Right cardiac atrium (tissue), 5 donors: ENCODE measurements around the gene NR3C2. TPM values are rescaled to one million over a fixed set of nuclear protein-coding genes. Genes with fewer than 3 reads are reported as not detected.

ENCODE experiments used
- ATAC-seq, 2 donors: fragments of 200-7000 bp; cut with Tn5 transposase; one replicate each; pipeline versions ENCODE4 v1.8.0 to v1.9.1; 2020; ENCODE audit warnings: moderate library complexity in 2 of 2, mild to moderate bottlenecking in 1 of 2
- DNase-seq, 3 donors: peaks; one replicate each; pipeline ENCODE4 v3.0.0-alpha.2; 2020
- H3K27ac ChIP-seq: one replicate; pipeline ENCODE4 v1.5.1; 2013; ENCODE audit warnings: mild to moderate bottlenecking, low read length, control low read depth, moderate library complexity
- H3K27me3 ChIP-seq: one replicate; pipeline ENCODE4 v1.6.1; 2013; ENCODE audit not compliant: control insufficient read depth, insufficient read depth
- H3K4me1 ChIP-seq: one replicate; pipeline ENCODE4 v1.6.1; 2013; ENCODE audit warnings: low read length; ENCODE audit not compliant: control insufficient read depth, insufficient read depth
- H3K4me3 ChIP-seq: one replicate; pipeline ENCODE4 v1.5.1; 2013; ENCODE audit warnings: low read length, control low read depth
- H3K9me3 ChIP-seq: one replicate; pipeline ENCODE4 v1.6.1; 2013; ENCODE audit warnings: low read length; ENCODE audit not compliant: control insufficient read depth
- WGBS: extraction: QIAGEN DNeasy Blood & Tissue Kit; methylation state at CpG from one replicate; pipeline ENCODE4 v1.1.7; 2013; 5-methylcytosine and 5-hydroxymethylcytosine counted together
- intact Hi-C, 4 donors: fragments of 100-400 bp; cut with DNase I; formaldehyde crosslinking; loops; one replicate each; pipeline versions ENCODE4 v1.11.0 to v1.14.0; 2022 to 2023
- polyA plus RNA-seq: library from polyadenylated mRNA; stranded (reverse); fragments of 200-250 nt; gene quantifications from one replicate; pipeline ENCODE4 v1.2.3, GENCODE V29; 2013
- total RNA-seq, 4 donors: library from RNA; stranded (reverse); fragmentation: NEBNext Ultra II Directional; extraction: Animal tissue kit (Norgen Biotek cat#: 25700); gene quantifications; one replicate each; pipeline ENCODE4 v1.2.1, GENCODE V29; 2021
- donor health status: healthy with polysubstance abuse.
- donor health status: DM: no; HTN: yes; CAD: no.
- donor health status: DM: no; HTN: no; CAD: no.
- donor health status: DM: no; HTN: yes; CAD: no; lungs with severe emphysema.
- donor health status: DM: yes; HTN: yes; CAD: no.

Gene NR3C2
- total and polyA plus RNA-seq, 5 donors = 5.9 to 27.9 (median 24.3) TPM

GRCh38 chr4:148222991-148223660, 219.1 kb downstream of the NR3C2 start:
- WGBS = 70% methylated on average over 8 of the region's 8 CpGs
- intact Hi-C loops = no loop called here

GRCh38 chr4:148216866-148217814, 225.1 kb downstream of the NR3C2 start:
- peak overlapping the region; percentile 51 for H3K4me3 ChIP-seq
- no peak for DNase-seq
- H3K9me3 ChIP-seq = no peaks in the 10 kb centered on the region
- H3K27ac ChIP-seq = peak overlapping the region; percentile 80
- 56% methylated on average over 5 of the region's 5 CpGs for WGBS
- peak; percentile 23 to 44 for ATAC-seq
- H3K4me1 ChIP-seq = peaks cover 5% of the 10 kb centered on the region
- no peaks in the 10 kb centered on the region for H3K27me3 ChIP-seq
- intact Hi-C loops = no loop called here

More at GRCh38 chr4:148222991-148223660, 219.1 kb downstream of the NR3C2 start:
- Histone ChIP-seq H3K27ac (no peak overlapping the region), H3K4me3 (no peak overlapping the region), H3K4me1 (peaks cover 2% of the 10 kb centered on the region), H3K9me3 (no peaks in the 10 kb centered on the region), H3K27me3 (no peaks in the 10 kb centered on the region)
- DNase-seq (no peak), ATAC-seq (no peak)

GRCh38 chr4:148216321-148216720, 225.9 kb downstream of the NR3C2 start:
- H3K4me1 ChIP-seq = peaks cover 5% of the 10 kb centered on the region
- WGBS = 78% methylated on average over 3 of the region's 3 CpGs
- no peak overlapping the region for H3K27ac ChIP-seq
- no peak overlapping the region for H3K4me3 ChIP-seq
- H3K9me3 ChIP-seq = no peaks in the 10 kb centered on the region
- H3K27me3 ChIP-seq = no peaks in the 10 kb centered on the region
- DNase-seq (no peak), ATAC-seq (no peak)
- intact Hi-C loops = no loop called here

- Histone ChIP-seq H3K4me1 (peaks cover 5% of the 10 kb centered on the region), H3K4me3 (no peak overlapping the region), H3K27me3 (no peaks in the 10 kb centered on the region), H3K27ac (peak overlapping the region; percentile 80), H3K9me3 (no peaks in the 10 kb centered on the region)
- no peak for DNase-seq
- 45% methylated on average over 3 of the region's 3 CpGs for WGBS
- peak; percentile 51 to 52 for ATAC-seq
- intact Hi-C loops = no loop called here
These were observed 227.0 kb downstream of the NR3C2 start for GRCh38 chr4:148215202-148215601.

GRCh38 chr4:148214529-148215166, 227.6 kb downstream of the NR3C2 start:
- H3K27ac ChIP-seq = peak overlapping the region; percentile 80

GRCh38 chr4:148211533-148211932, 230.7 kb downstream of the NR3C2 start:
- Histone ChIP-seq H3K27ac (no peak overlapping the region), H3K9me3 (no peaks in the 10 kb centered on the region), H3K4me1 (peaks cover 2% of the 10 kb centered on the region), H3K27me3 (no peaks in the 10 kb centered on the region), H3K4me3 (no peak overlapping the region)
- ATAC-seq = no peak
- 50% methylated on average over 3 of the region's 3 CpGs for WGBS
- intact Hi-C loops = no loop called here
- DNase-seq = no peak

More at GRCh38 chr4:148214529-148215166, 227.6 kb downstream of the NR3C2 start:
- 41% methylated on average over 11 of the region's 11 CpGs for WGBS
- intact Hi-C loops = no loop called here
- no peaks in the 10 kb centered on the region for H3K9me3 ChIP-seq
- H3K27me3 ChIP-seq = no peaks in the 10 kb centered on the region
- no peak overlapping the region for H3K4me3 ChIP-seq
- H3K4me1 ChIP-seq = peaks cover 5% of the 10 kb centered on the region
- ATAC-seq = peak; percentile 86 to 90
- peak; percentile 52 to 80 (median 74) for DNase-seq

GRCh38 chr4:148210661-148211060, 231.6 kb downstream of the NR3C2 start:
- Histone ChIP-seq H3K27me3 (no peaks in the 10 kb centered on the region), H3K4me1 (peaks cover 2% of the 10 kb centered on the region), H3K9me3 (no peaks in the 10 kb centered on the region), H3K27ac (no peak overlapping the region), H3K4me3 (no peak overlapping the region)
- WGBS = 93% methylated on average over 1 of the region's 1 CpG
- DNase-seq = no peak
- intact Hi-C loops = no loop called here
- ATAC-seq = no peak

GRCh38 chr4:148207068-148207467, 235.1 kb downstream of the NR3C2 start:
- intact Hi-C loops = no loop called here
- no peaks in the 10 kb centered on the region for H3K9me3 ChIP-seq
- no peaks in the 10 kb centered on the region for H3K27me3 ChIP-seq
- H3K27ac ChIP-seq = no peak overlapping the region
- 97% methylated on average over 3 of the region's 3 CpGs for WGBS
- DNase-seq (no peak), ATAC-seq (no peak)
- H3K4me1 ChIP-seq = no peaks in the 10 kb centered on the region
- no peak overlapping the region for H3K4me3 ChIP-seq

GRCh38 chr4:148205476-148205875, 236.7 kb downstream of the NR3C2 start:
- Histone ChIP-seq H3K27me3 (no peaks in the 10 kb centered on the region), H3K4me1 (no peaks in the 10 kb centered on the region), H3K9me3 (no peaks in the 10 kb centered on the region), H3K4me3 (no peak overlapping the region), H3K27ac (no peak overlapping the region)
- intact Hi-C loops = no loop called here
- no peak for DNase-seq
- ATAC-seq = no peak
- WGBS = 85% methylated on average over 3 of the region's 3 CpGs

GRCh38 chr4:148204892-148205291, 237.3 kb downstream of the NR3C2 start:
- intact Hi-C loops = no loop called here
- ATAC-seq = peak in 1 of 2 donors; percentile 36
- H3K4me3 ChIP-seq = no peak overlapping the region
- H3K27ac ChIP-seq = no peak overlapping the region
- H3K9me3 ChIP-seq = no peaks in the 10 kb centered on the region
- DNase-seq = no peak
- 90% methylated on average over 1 of the region's 1 CpG for WGBS
- H3K27me3 ChIP-seq = no peaks in the 10 kb centered on the region
- no peaks in the 10 kb centered on the region for H3K4me1 ChIP-seq

GRCh38 chr4:148204171-148204570, 238.0 kb downstream of the NR3C2 start:
- Histone ChIP-seq H3K4me3 (no peak overlapping the region), H3K4me1 (no peaks in the 10 kb centered on the region), H3K27ac (no peak overlapping the region), H3K9me3 (no peaks in the 10 kb centered on the region), H3K27me3 (no peaks in the 10 kb centered on the region)
- 65% methylated on average over 3 of the region's 3 CpGs for WGBS
- ATAC-seq = no peak
- intact Hi-C loops = no loop called here
- DNase-seq = no peak
